ENCODE data around the gene PLXNA1.

DNA sequence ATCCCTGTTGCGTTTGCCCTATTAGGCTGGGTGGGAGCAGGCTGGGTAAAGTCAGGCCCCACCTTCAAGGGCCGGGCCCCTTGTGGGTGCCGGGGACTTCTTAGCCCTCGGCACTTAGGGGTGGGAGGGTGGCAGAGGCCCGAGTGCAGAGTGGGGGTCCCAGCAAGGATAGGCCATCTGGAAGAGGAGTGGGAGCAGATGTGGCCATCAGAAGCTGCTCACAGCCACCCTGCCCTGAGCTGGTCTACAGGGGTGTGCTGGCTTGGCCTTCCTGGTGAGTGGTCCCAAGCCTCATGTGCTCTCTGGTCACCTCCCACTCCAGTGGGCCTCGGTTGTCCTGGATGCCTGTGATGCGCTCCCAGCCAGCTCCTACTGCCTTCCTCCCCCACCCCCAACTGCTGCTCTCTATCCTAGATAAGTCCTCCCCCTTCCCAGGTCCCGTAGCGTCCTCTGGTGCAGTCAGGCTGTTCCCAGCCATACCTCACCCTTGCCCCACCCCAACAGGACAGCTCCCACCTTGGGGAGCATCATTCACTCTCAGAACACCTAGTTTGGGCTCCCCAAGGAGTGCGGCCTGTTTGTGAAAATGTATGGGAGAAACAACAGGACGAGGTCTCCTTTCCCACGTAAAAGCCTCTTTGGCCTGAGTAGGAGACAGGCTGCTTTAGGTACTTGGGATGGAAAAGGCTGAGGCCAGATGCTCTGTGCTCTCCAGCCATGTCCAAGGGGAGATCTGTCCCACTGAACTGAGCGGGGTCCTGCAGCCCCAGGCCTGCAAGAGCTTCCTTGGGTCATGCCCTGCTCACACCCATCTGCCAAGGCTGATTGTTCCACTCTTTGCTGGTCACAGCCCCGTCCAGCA lies 24.9 kb upstream of the PLXNA1 start:
- no peak for TF ChIP-seq ZNF76 (CRISPR knock-in tag; IDR thresholded peaks at IDR 0.05; ENCODE audit: borderline replicate concordance)
- TF ChIP-seq TRIM24 (IDR thresholded peaks at IDR 0.05): no peak
- TF ChIP-seq CTCF (IDR thresholded peaks at IDR 0.05 in 2 of 3, conservative IDR thresholded peaks at IDR 0.05 in 1 of 3; ENCODE audit: insufficient read depth in 2 of 3, low read depth in 1 of 3, low read length in 3 of 3): no peak
- no peak for TF ChIP-seq ZNF584 (CRISPR knock-in tag; IDR thresholded peaks at IDR 0.05; ENCODE audit: low read depth)
- TF ChIP-seq CEBPB (tag; IDR thresholded peaks at IDR 0.05): no peak
- TF ChIP-seq ZKSCAN8 (CRISPR knock-in tag; IDR thresholded peaks at IDR 0.05): no peak
- TF ChIP-seq KDM1A (IDR thresholded peaks at IDR 0.05): no peak
- no peak for TF ChIP-seq ZNF224 (CRISPR knock-in tag; IDR thresholded peaks at IDR 0.05)
- no peak for TF ChIP-seq SREBF1 (IDR thresholded peaks at IDR 0.05; ENCODE audit: borderline replicate concordance, low read depth, low read length)
- no peak for TF ChIP-seq ZNF12 (CRISPR knock-in tag; IDR thresholded peaks at IDR 0.05)
- no peak for TF ChIP-seq SAFB2 (IDR thresholded peaks at IDR 0.05; ENCODE audit: borderline replicate concordance, low read depth, low read length, severe bottlenecking)
- TF ChIP-seq CREB1 (IDR thresholded peaks at IDR 0.05): no peak
- TF ChIP-seq CREB1 (CRISPR knock-in tag; IDR thresholded peaks at IDR 0.05): no peak
- TF ChIP-seq POLR2AphosphoS2 (IDR thresholded peaks at IDR 0.05; ENCODE audit: low read length): no peak
- TF ChIP-seq ZBTB7A (IDR thresholded peaks at IDR 0.05; ENCODE audit: borderline replicate concordance, control insufficient read depth, low read depth, low read length): no peak

Data from K562 (cell line).